IPS DF 6.9 (cell line): ENCODE data around the gene ADIPOR2.
A peak's percentile ranks its signal among the peaks of the same experiment; 100 is the strongest.

Experiments used
- DNase-seq: peaks from one replicate; pipeline ENCODE4 v3.0.0-alpha.2; 2013; ENCODE audit warnings: low read depth, low spot score
- H3K27ac ChIP-seq: one replicate; pipeline ENCODE4 v1.5.1; 2013; ENCODE audit warnings: low read length, control low read depth
- H3K27me3 ChIP-seq: 2 replicates; pipeline ENCODE4 v1.6.1; 2013; ENCODE audit warnings: mild to moderate bottlenecking, low read length; ENCODE audit not compliant: control insufficient read depth, insufficient read depth
- H3K36me3 ChIP-seq: 2 replicates; pipeline ENCODE4 v1.6.1; 2013; ENCODE audit warnings: low read length; ENCODE audit not compliant: control insufficient read depth, insufficient read depth
- H3K4me1 ChIP-seq: 2 replicates; pipeline ENCODE4 v1.6.1; 2013; ENCODE audit warnings: low read length; ENCODE audit not compliant: control insufficient read depth, insufficient read depth
- H3K4me3 ChIP-seq: 2 replicates; pipeline ENCODE4 v1.5.1; 2013; ENCODE audit warnings: mild to moderate bottlenecking, low read length
- H3K9me3 ChIP-seq: 2 replicates; pipeline ENCODE4 v1.6.1; 2013; ENCODE audit warnings: low read length, inconsistent platforms; ENCODE audit not compliant: control insufficient read depth, insufficient read depth
- WGBS: extraction: QIAGEN DNeasy Blood & Tissue Kit; methylation state at CpG from one replicate; pipeline ENCODE4 v1.1.7; 2013; ENCODE audit warnings: mixed read lengths, missing lambda C conversion rate; ENCODE audit not compliant: insufficient read length, insufficient coverage; 5-methylcytosine and 5-hydroxymethylcytosine counted together

The ADIPOR2 gene

GRCh38 chr12:1799051-1799881, 108.4 kb downstream of the ADIPOR2 start:
- no peaks in the 10 kb centered on the region for H3K9me3 ChIP-seq
- H3K27ac ChIP-seq: no peak overlapping the region
- H3K4me1 ChIP-seq: peaks cover 6% of the 10 kb centered on the region
- no peaks in the 10 kb centered on the region for H3K36me3 ChIP-seq
- no peaks in the 10 kb centered on the region for H3K27me3 ChIP-seq
- no peak overlapping the region for H3K4me3 ChIP-seq
- DNase-seq: no peak
- WGBS: no CpG with 5 or more reads among the region's 21 CpGs

DNA sequence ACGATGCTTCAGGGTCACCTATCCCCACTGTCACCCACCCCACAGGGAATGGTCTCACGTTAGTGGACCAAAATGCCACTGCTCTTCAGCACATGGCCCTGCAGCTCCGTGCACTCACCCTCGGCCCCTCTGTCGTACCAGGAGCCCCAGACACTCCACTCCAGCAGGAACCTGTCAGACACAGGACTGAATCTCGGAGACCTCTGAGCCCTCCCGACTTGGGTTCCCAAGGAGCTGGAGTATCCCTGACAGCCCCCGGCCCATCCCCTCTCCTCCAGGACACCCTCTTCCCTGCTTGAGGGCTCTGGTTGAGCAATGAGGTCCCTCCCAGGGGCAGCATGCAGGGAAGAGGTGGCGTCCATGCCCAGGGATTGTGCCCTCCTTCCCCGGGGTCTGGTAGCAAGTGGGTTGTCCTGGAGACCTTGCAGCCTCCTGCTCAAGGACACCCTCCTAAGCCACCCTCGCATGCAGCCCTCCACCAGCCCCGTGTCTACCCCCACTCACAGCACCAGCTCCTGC, 109.1 kb downstream of the ADIPOR2 start:
- Histone ChIP-seq H3K4me1 (peaks cover 6% of the 10 kb centered on the region), H3K9me3 (no peaks in the 10 kb centered on the region), H3K4me3 (no peak overlapping the region), H3K27ac (no peak overlapping the region), H3K36me3 (no peaks in the 10 kb centered on the region), H3K27me3 (no peaks in the 10 kb centered on the region)
- no CpG with 5 or more reads among the region's 12 CpGs for WGBS
- no peak for DNase-seq

- peaks cover 4% of the 10 kb centered on the region for H3K4me1 ChIP-seq
- no peak overlapping the region for H3K4me3 ChIP-seq
- no peaks in the 10 kb centered on the region for H3K27me3 ChIP-seq
- no CpG with 5 or more reads among the region's 14 CpGs for WGBS
- H3K9me3 ChIP-seq: no peaks in the 10 kb centered on the region
- no peaks in the 10 kb centered on the region for H3K36me3 ChIP-seq
- H3K27ac ChIP-seq: no peak overlapping the region
- DNase-seq: peak; percentile 35
Observed at GRCh38 chr12:1800401-1801302, 109.8 kb downstream of the ADIPOR2 start.

DNA sequence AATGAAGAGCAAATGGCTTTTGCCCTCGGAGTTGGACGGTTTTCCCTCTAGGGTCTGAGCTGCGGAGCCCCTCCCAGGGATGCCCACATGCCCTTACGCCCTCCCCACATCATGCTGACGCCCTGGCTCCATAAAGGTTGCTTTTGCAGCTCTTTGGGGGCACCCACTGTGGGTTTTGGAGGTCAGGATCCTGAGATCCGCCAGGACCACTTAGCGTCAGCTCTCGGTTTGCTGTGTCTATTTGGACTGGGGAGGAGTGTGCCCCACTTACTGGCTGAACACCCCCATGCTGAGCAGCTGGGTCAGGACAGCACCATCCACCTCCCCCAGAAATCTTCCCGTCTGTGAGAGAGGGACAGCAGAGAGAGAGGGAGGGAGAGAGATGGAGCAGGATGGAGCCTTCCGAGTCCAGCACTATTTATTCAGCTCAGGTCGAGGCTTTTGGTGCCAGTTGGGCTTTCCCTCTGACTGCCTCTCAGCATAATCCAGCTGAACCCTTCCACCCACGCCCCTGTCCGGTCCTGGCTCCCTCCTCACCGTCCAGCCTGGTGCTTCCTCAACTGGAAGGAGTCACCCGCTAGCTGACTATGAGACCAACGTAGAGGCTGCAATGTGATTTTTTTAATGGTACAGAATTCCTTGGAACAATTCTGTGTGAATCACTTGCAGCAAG, 110.6 kb downstream of the ADIPOR2 start:
- WGBS: no CpG with 5 or more reads among the region's 16 CpGs
- no peak for DNase-seq
- Histone ChIP-seq H3K4me3 (no peak overlapping the region), H3K4me1 (peaks cover 3% of the 10 kb centered on the region; the same call in 1 of the 2 replicates), H3K27me3 (no peaks in the 10 kb centered on the region), H3K27ac (no peak overlapping the region), H3K9me3 (no peaks in the 10 kb centered on the region), H3K36me3 (no peaks in the 10 kb centered on the region)

DNA sequence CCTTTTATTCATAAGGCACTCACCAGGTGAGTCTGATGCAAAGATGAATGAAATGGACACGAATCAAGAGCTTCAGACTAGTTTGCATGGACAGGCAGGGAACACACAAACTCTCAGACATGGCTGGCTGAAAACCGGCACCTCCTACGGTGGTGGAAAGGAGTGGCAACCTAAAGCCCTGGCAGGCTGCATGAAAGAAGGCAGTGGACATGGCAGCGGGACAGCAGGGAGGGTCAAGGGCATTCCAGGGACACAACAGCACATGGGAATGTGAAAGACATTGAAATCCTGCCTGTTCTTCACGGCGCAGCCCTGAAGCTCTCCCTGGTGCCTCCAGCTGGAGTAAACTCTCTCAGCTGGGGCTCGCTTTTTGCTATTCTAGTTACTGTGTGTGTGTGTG, 112.9 kb downstream of the ADIPOR2 start:
- Histone ChIP-seq H3K36me3 (no peaks in the 10 kb centered on the region), H3K27ac (no peak overlapping the region), H3K9me3 (no peaks in the 10 kb centered on the region), H3K27me3 (no peaks in the 10 kb centered on the region), H3K4me3 (no peak overlapping the region), H3K4me1 (no peaks in the 10 kb centered on the region)
- DNase-seq: no peak
- no CpG with 5 or more reads among the region's 7 CpGs for WGBS

- Histone ChIP-seq H3K4me1 (no peaks in the 10 kb centered on the region), H3K27ac (no peak overlapping the region), H3K27me3 (no peaks in the 10 kb centered on the region), H3K4me3 (no peak overlapping the region), H3K9me3 (no peaks in the 10 kb centered on the region), H3K36me3 (no peaks in the 10 kb centered on the region)
- DNase-seq: peak; percentile 66
- WGBS: no CpG with 5 or more reads among the region's 25 CpGs
Observed at GRCh38 chr12:1804545-1805332, 113.9 kb downstream of the ADIPOR2 start.

- no CpG with 5 or more reads among the region's 16 CpGs for WGBS
- DNase-seq: no peak
- no peaks in the 10 kb centered on the region for H3K27me3 ChIP-seq
- H3K36me3 ChIP-seq: no peaks in the 10 kb centered on the region
- H3K4me3 ChIP-seq: no peak overlapping the region
- H3K9me3 ChIP-seq: no peaks in the 10 kb centered on the region
- H3K4me1 ChIP-seq: no peaks in the 10 kb centered on the region
- no peak overlapping the region for H3K27ac ChIP-seq
Observed at GRCh38 chr12:1805441-1806081, 114.7 kb downstream of the ADIPOR2 start.

DNA sequence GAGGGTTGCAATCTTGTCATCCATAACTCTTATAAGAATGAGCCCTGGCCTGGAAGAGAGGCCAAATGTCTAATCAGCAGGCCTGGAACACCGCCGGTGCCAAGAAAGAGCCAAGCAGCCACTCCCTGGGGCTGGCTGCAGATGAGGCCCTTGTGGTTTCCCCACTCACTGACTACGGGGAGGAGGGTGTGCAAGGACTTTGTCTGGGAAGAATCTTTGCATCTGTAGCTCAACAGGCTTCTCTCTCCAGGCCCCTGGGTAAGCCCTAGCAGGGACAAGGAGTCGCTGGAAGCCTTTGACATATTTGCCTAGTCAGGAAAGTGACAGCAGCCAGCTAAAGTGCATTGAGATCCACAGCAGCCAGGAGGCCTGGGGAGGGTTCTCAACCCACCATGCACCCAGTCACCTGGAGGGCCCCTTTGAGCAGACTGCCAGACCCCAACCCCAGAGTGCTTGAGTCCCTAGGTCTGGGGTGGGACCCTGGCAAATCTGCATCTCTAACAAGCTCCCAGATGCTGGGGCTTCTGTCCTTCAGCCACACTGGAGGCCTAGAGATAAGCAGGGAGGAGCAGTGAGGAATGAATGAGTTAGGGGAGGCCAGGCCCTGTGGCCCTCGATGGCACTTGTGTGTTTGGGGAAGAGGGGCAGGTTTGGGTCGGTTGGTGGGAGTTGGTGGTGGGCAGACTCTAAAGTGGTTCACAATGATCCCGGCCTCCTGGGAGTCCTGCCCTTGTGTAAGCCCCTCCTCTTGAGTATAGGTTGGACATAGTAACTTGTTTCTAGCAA, 115.6 kb downstream of the ADIPOR2 start:
- Histone ChIP-seq H3K9me3 (no peaks in the 10 kb centered on the region), H3K27me3 (no peaks in the 10 kb centered on the region), H3K36me3 (no peaks in the 10 kb centered on the region), H3K4me1 (no peaks in the 10 kb centered on the region), H3K4me3 (no peak overlapping the region), H3K27ac (no peak overlapping the region)
- WGBS: no CpG with 5 or more reads among the region's 7 CpGs
- DNase-seq: no peak
